Activated CD4-positive, alpha-beta memory T cell treated with anti-CD3 and anti-CD28 coated beads for 36 hours (primary cell): ENCODE measurements around the gene ATP11A. TPM values are rescaled to one million over a fixed set of nuclear protein-coding genes. Genes with fewer than 3 reads are reported as not detected.
"Not testable (repeated sequence)": the region's sequence is repeated elsewhere in the genome, so short reads cannot be mapped to it uniquely, and the experiment has no call there.

Source experiments
- CTCF ChIA-PET: fragments of 350-600 bp; sonication (Branson Sonifier 250); formaldehyde crosslinking; loops from one replicate; lab custom pipeline; 2021; ENCODE audit warnings: antibody characterized with exemption, inconsistent platforms; lab: Charles Lee
- POLR2A ChIA-PET: fragments of 350-600 bp; sonication (Branson Sonifier 250); formaldehyde crosslinking; loops from one replicate; lab custom pipeline; 2021; ENCODE audit warnings: antibody characterized with exemption; lab: Charles Lee
- DNase-seq: peaks from one replicate; pipeline ENCODE4 v3.0.0-alpha.2; 2020
- H3K27ac Mint-ChIP-seq: one replicate; pipeline ENCODE4 v1.8.0; 2021; ENCODE audit warnings: mixed read lengths
- H3K27me3 Mint-ChIP-seq: one replicate; pipeline ENCODE4 v1.8.0; 2021; ENCODE audit warnings: mixed read lengths
- H3K36me3 Mint-ChIP-seq: one replicate; pipeline ENCODE4 v1.8.0; 2021; ENCODE audit warnings: mixed read lengths
- H3K4me1 Mint-ChIP-seq: one replicate; pipeline ENCODE4 v1.8.0; 2021; ENCODE audit warnings: low read depth, mixed read lengths
- H3K4me3 Mint-ChIP-seq: one replicate; pipeline ENCODE4 v1.8.0; 2021; ENCODE audit warnings: mild to moderate bottlenecking, mixed read lengths
- H3K9me3 Mint-ChIP-seq: one replicate; pipeline ENCODE4 v1.8.0; 2021; ENCODE audit warnings: mixed read lengths
- intact Hi-C: fragments of 100-400 bp; cut with micrococcal nuclease; formaldehyde crosslinking; loops from one replicate; pipeline ENCODE4 v1.15.1; 2023
- total RNA-seq, 2 experiments: library from RNA; stranded (reverse); gene quantifications; one replicate each; pipeline ENCODE4 v1.2.3, GENCODE V29; 2021

ATP11A gene
- total RNA-seq, 2 experiments from 2014 or later = 36.6 to 38.7 TPM

GRCh38 chr13:112841303-112842015 is 151.6 kb downstream of the ATP11A start:
- H3K27ac Mint-ChIP-seq, H3K4me3 Mint-ChIP-seq, H3K9me3 Mint-ChIP-seq, CTCF ChIA-PET, POLR2A ChIA-PET, H3K4me1 Mint-ChIP-seq, H3K27me3 Mint-ChIP-seq, DNase-seq, intact Hi-C loops: not testable (repeated sequence)
- H3K36me3 Mint-ChIP-seq = peaks cover 40% of the 10 kb centered on the region

DNA sequence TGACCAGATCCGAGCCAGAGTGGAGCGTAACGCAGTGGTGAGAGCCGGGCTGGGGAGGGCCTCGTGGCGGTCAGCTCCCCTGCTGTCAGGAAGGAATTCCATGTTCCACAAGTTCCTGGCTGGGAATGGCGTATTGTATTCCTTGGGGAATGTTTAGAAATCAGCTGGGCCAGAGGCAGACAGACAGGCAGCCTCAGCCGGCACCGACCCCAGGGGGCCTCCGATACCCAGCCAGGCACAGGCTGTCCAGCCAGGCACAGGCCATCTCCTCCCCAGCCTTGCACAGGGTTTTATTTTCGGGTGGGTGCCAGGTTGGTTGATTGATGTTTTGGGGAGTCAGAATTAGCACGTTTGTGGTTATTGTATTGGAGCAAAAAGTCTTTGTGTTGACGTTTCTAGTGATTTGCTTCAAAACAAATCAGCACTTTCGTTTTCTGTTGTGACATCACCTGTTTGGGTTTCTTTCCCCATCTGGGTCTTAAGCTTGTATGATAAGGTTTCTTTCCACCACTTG is 152.6 kb downstream of the ATP11A start:
- Mint-ChIP-seq H3K36me3 (peaks cover 33% of the 10 kb centered on the region), H3K27ac (no peak overlapping the region), H3K4me1 (no peaks in the 10 kb centered on the region), H3K9me3 (no peaks in the 10 kb centered on the region), H3K27me3 (no peaks in the 10 kb centered on the region), H3K4me3 (no peak overlapping the region)
- ChIA-PET POLR2A (no interaction called here), CTCF (no interaction called here)
- no peak for DNase-seq
- intact Hi-C loops = no loop called here

GRCh38 chr13:112842931-112843391 is 153.1 kb downstream of the ATP11A start:
- peaks cover 27% of the 10 kb centered on the region for H3K36me3 Mint-ChIP-seq
- no peaks in the 10 kb centered on the region for H3K9me3 Mint-ChIP-seq
- no peak for DNase-seq
- ChIA-PET CTCF (no interaction called here), POLR2A (no interaction called here)
- no peaks in the 10 kb centered on the region for H3K4me1 Mint-ChIP-seq
- H3K27ac Mint-ChIP-seq = no peak overlapping the region
- H3K27me3 Mint-ChIP-seq = no peaks in the 10 kb centered on the region
- no peak overlapping the region for H3K4me3 Mint-ChIP-seq
- intact Hi-C loops = no loop called here

DNA sequence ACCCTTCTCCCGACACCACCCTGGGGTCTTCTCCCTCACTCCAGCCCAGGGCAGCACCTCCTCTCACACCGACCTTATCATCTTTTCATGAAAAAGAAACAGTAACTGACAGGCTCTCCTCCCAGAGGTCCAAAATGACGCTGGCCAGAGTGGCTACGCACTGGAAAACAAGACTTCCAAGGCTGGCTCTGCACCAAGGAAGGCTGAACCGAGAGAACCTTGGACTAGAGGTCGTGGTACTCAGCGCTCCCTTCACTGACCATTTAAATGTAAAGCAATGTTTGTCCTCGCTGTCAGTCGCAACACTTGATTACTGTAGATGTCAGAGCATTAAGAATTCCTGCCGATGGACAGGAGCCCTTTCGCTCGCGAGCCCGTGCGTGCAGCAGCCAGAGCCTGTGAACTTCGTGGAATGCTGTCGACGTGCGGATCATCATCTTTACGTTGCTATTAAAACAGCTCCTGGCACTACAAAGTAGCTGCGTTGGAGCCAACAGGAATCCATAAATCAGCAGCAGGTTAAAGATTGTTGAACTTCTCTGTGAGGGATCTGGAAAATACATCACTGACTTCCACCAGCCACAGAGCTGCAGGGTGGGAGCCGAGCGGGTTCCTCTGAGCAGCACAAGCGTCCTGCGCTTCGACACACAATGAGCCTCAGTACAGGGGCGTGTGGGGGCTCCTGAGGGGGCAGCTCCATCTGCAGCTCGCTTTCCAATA is 153.7 kb downstream of the ATP11A start:
- ChIA-PET POLR2A (no interaction called here), CTCF (no interaction called here)
- Mint-ChIP-seq H3K36me3 (peaks cover 27% of the 10 kb centered on the region), H3K4me3 (no peak overlapping the region), H3K9me3 (no peaks in the 10 kb centered on the region), H3K4me1 (no peaks in the 10 kb centered on the region), H3K27me3 (no peaks in the 10 kb centered on the region), H3K27ac (no peak overlapping the region)
- intact Hi-C loops = no loop called here
- DNase-seq = no peak

GRCh38 chr13:112844411-112844810 is 154.6 kb downstream of the ATP11A start:
- peaks cover 5% of the 10 kb centered on the region for H3K4me1 Mint-ChIP-seq
- no peak for DNase-seq
- H3K9me3 Mint-ChIP-seq = no peaks in the 10 kb centered on the region
- no peaks in the 10 kb centered on the region for H3K27me3 Mint-ChIP-seq
- POLR2A ChIA-PET = no interaction called here
- peaks cover 25% of the 10 kb centered on the region for H3K36me3 Mint-ChIP-seq
- intact Hi-C loops = no loop called here
- H3K4me3 Mint-ChIP-seq = no peak overlapping the region
- H3K27ac Mint-ChIP-seq = no peak overlapping the region
- CTCF ChIA-PET = no interaction called here

GRCh38 chr13:112844879-112845278 is 155.0 kb downstream of the ATP11A start:
- intact Hi-C loops = no loop called here
- POLR2A ChIA-PET = no interaction called here

DNA sequence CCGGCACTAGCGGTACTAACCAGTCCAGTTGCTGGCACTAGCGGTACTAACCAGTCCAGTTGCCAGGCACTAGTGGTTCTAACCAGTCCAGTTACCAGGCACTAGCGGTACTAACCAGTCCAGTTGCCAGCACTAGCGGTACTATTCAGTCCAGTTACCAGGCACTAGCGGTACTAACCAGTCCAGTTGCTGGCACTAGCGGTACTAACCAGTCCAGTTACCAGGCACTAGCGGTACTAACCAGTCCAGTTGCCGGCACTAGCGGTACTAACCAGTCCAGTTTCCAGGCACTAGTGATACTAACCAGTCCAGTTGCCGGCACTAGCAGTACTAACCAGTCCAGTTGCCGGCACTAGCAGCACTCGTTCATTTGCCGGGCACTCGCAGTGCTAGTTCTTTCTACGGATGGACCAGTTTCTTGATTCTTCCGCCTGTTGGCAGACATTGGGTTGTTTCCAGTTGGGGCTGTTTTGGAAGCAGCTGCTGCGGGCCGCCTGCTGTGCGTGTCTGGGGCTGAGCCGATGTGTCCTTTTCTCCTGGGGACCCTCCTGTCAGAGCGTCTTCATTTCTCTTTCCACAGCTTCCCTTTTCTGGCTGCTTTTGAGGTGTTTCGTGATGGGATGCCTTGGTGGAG is 155.8 kb downstream of the ATP11A start:
- Mint-ChIP-seq H3K27me3 (no peaks in the 10 kb centered on the region), H3K4me3 (no peak overlapping the region), H3K27ac (no peak overlapping the region), H3K9me3 (no peaks in the 10 kb centered on the region), H3K4me1 (peaks cover 5% of the 10 kb centered on the region), H3K36me3 (peaks cover 21% of the 10 kb centered on the region)
- intact Hi-C loops = no loop called here
- no peak for DNase-seq
- ChIA-PET POLR2A (no interaction called here), CTCF (interaction anchor here (0.6 kb wide), 1 partner anchor 18 kb away, joined by 3 read pairs; no protein-coding TSS in a partner anchor)

More at GRCh38 chr13:112844879-112845278, 155.0 kb downstream of the ATP11A start:
- CTCF ChIA-PET = no interaction called here
- Mint-ChIP-seq H3K4me1 (peaks cover 5% of the 10 kb centered on the region), H3K9me3 (no peaks in the 10 kb centered on the region), H3K4me3 (no peak overlapping the region), H3K27me3 (no peaks in the 10 kb centered on the region), H3K27ac (no peak overlapping the region), H3K36me3 (peaks cover 23% of the 10 kb centered on the region)
- no peak for DNase-seq

- POLR2A ChIA-PET = no interaction called here
These were observed 156.7 kb downstream of the ATP11A start for GRCh38 chr13:112846411-112847115.

GRCh38 chr13:112849500-112849899 is 159.7 kb downstream of the ATP11A start:
- no peaks in the 10 kb centered on the region for H3K9me3 Mint-ChIP-seq
- no peak overlapping the region for H3K27ac Mint-ChIP-seq
- H3K36me3 Mint-ChIP-seq = peaks cover 18% of the 10 kb centered on the region
- no peak overlapping the region for H3K4me3 Mint-ChIP-seq
- no peak for DNase-seq
- CTCF ChIA-PET = no interaction called here
- H3K27me3 Mint-ChIP-seq = no peaks in the 10 kb centered on the region
- intact Hi-C loops = no loop called here
- POLR2A ChIA-PET = no interaction called here
- H3K4me1 Mint-ChIP-seq = peaks cover 5% of the 10 kb centered on the region

More at GRCh38 chr13:112846411-112847115, 156.7 kb downstream of the ATP11A start:
- no peaks in the 10 kb centered on the region for H3K27me3 Mint-ChIP-seq
- H3K27ac Mint-ChIP-seq = no peak overlapping the region
- DNase-seq = no peak
- CTCF ChIA-PET = no interaction called here
- H3K36me3 Mint-ChIP-seq = peaks cover 28% of the 10 kb centered on the region
- H3K9me3 Mint-ChIP-seq = no peaks in the 10 kb centered on the region
- H3K4me3 Mint-ChIP-seq = no peak overlapping the region
- intact Hi-C loops = no loop called here
- peaks cover 5% of the 10 kb centered on the region for H3K4me1 Mint-ChIP-seq

- POLR2A ChIA-PET = no interaction called here
- H3K9me3 Mint-ChIP-seq = no peaks in the 10 kb centered on the region
- H3K4me1 Mint-ChIP-seq = peaks cover 5% of the 10 kb centered on the region
- DNase-seq = no peak
- CTCF ChIA-PET = no interaction called here
- H3K27ac Mint-ChIP-seq = no peak overlapping the region
- H3K4me3 Mint-ChIP-seq = no peak overlapping the region
- peaks cover 18% of the 10 kb centered on the region for H3K36me3 Mint-ChIP-seq
- intact Hi-C loops = no loop called here
- no peaks in the 10 kb centered on the region for H3K27me3 Mint-ChIP-seq
These were observed 160.4 kb downstream of the ATP11A start for GRCh38 chr13:112850273-112850672.

DNA sequence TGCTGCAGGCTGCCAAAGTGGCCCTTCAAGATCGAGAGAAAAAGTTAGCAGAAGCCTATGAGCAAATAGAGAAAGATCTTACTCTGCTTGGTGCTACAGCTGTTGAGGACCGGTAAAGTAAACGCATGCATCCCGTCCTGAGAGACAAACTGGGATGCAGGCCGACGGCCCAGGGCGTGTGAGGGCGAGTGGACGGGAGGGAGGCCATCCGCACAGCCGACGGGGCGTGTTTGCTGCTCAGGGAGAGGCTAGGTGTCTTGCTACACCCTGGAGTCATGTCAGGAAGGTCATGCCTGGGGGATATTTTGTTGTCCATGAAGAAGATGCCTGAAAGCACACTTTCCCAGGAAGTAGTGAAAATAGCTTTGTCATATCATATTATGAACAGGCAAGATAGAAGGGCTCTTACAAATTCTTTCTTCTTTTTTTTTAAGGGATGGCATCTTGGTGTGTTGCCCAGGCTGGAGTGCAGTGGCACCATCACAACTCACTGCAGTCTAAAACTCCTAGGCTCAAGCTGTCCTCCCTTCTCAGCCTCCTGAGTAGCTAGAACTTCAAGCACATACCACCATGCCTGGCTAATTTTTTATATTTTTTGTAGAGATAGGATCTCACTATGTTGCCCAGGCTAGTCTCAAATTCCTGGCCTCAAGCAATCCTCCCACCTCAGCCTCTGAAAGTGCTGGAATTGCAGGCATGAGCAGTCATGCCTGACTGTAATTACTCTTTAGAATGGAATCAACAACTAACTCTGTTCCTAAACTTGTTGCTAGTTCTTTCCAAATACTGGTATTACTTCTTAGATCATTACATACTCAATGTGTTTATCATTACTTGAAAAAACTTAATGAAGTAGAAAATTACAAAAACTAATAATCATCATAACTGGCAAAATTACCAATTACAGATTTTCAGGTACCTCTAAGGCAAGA is 161.5 kb downstream of the ATP11A start:
- CTCF ChIA-PET = no interaction called here
- Mint-ChIP-seq H3K9me3 (no peaks in the 10 kb centered on the region), H3K27me3 (no peaks in the 10 kb centered on the region), H3K4me3 (no peak overlapping the region), H3K4me1 (peaks cover 5% of the 10 kb centered on the region), H3K27ac (no peak overlapping the region), H3K36me3 (peaks cover 13% of the 10 kb centered on the region)
- DNase-seq = no peak
- intact Hi-C loops = no loop called here
- POLR2A ChIA-PET = interaction anchor here (0.6 kb wide), 1 partner anchor 49 kb away, joined by 4 read pairs; no protein-coding TSS in a partner anchor
